Spleen (tissue), 11 donors: ENCODE results near the gene NUCB2. TPM values are rescaled to one million over a fixed set of nuclear protein-coding genes. Genes with fewer than 3 reads are reported as not detected.

Experiments
- DNase-seq: peaks from one replicate; pipeline ENCODE4 v3.0.0-alpha.2; 2020
- H3K27ac ChIP-seq, 8 donors: fragments of 200-600 bp; sonication (generic) in 7 of 8; 1 replicate in 4 of 8; 2 replicates in 4 of 8; pipeline versions ENCODE4 v1.5.0 to v1.8.0; 2016 to 2021; ENCODE audit warnings: inconsistent platforms in 4 of 8, mild to moderate bottlenecking in 4 of 8, moderate library complexity in 1 of 8
- H3K27me3 ChIP-seq, 7 donors: fragments of 200-600 bp; sonication (generic) in 6 of 7; replicated peaks in 1 of 7; 1 replicate in 4 of 7; 2 replicates in 3 of 7; pipeline versions ENCODE4 v1.5.0 to v1.8.0; 2016 to 2021; ENCODE audit warnings: inconsistent platforms in 3 of 7, mild to moderate bottlenecking in 1 of 7
- H3K36me3 ChIP-seq, 6 donors: fragments of 200-600 bp; sonication (generic) in 5 of 6; 1 replicate in 4 of 6; 2 replicates in 2 of 6; pipeline versions ENCODE4 v1.5.0 to v1.8.0; 2016 to 2021; ENCODE audit warnings: inconsistent platforms in 2 of 6
- H3K4me1 ChIP-seq, 6 donors: fragments of 200-600 bp; sonication (generic) in 5 of 6; 1 replicate in 3 of 6; 2 replicates in 3 of 6; pipeline versions ENCODE4 v1.5.0 to v1.8.0; 2016 to 2021; ENCODE audit warnings: inconsistent platforms in 3 of 6
- H3K4me3 ChIP-seq, 8 donors: fragments of 200-600 bp; sonication (generic) in 7 of 8; 1 replicate in 4 of 8; 2 replicates in 4 of 8; pipeline versions ENCODE4 v1.5.0 to v1.8.0; 2016 to 2021; ENCODE audit warnings: inconsistent platforms in 4 of 8, mild to moderate bottlenecking in 4 of 8, moderate library complexity in 2 of 8
- H3K9me3 ChIP-seq, 8 donors: fragments of 200-600 bp; sonication (generic) in 7 of 8; 1 replicate in 4 of 8; 2 replicates in 4 of 8; pipeline versions ENCODE4 v1.5.0 to v1.8.0; 2016 to 2021; ENCODE audit warnings: inconsistent platforms in 4 of 8
- CTCF ChIP-seq, 11 experiments: fragments of 200-600 bp in 7 of 11; fragments of 450-650 bp in 4 of 11; sonication (generic) in 4 of 11; IDR thresholded peaks in 8 of 11; conservative IDR thresholded peaks in 3 of 11; 1 replicate in 7 of 11; 2 replicates in 4 of 11; pipeline versions ENCODE4 v1.4.0 to v1.8.0; 2016 to 2021; ENCODE audit warnings: antibody characterized with exemption in 11 of 11, inconsistent platforms in 4 of 11, mild to moderate bottlenecking in 1 of 11
- POLR2A ChIP-seq, 3 donors: fragments of 450-650 bp; IDR thresholded peaks; one replicate each; pipeline ENCODE4 v1.5.1; 2017; ENCODE audit warnings: antibody characterized with exemption in 3 of 3, mild to moderate bottlenecking in 1 of 3
- POLR2AphosphoS5 ChIP-seq, 3 donors: sonication (generic); formaldehyde crosslinking; IDR thresholded peaks; one replicate each; pipeline ENCODE4 v1.5.1; 2017; ENCODE audit warnings: antibody characterized with exemption in 3 of 3
- WGBS, 5 donors: extraction: QIAGEN DNeasy Blood & Tissue Kit in 3 of 5; methylation state at CpG; one replicate each; pipeline versions ENCODE4 v1.1.5 to v1.1.7; 2013 to 2018; 5-methylcytosine and 5-hydroxymethylcytosine counted together
- intact Hi-C: fragments of 100-400 bp; cut with DNase I; formaldehyde crosslinking; loops from one replicate; pipeline ENCODE4 v1.15.0; 2023; ENCODE audit warnings: low total_unique reads
- polyA plus RNA-seq, 3 donors: library from polyadenylated mRNA; stranded (reverse); fragments of 200-250 nt; gene quantifications; one replicate each; pipeline ENCODE4 v1.2.1, GENCODE V29; 2013
- total RNA-seq, 7 donors: library from RNA; depleted of rRNA in 3 of 7; stranded (reverse); fragments of >200 nt in 3 of 7; fragmentation: NEBNext Ultra II Directional in 4 of 7; extraction: Animal tissue kit (Norgen Biotek cat#: 25700) in 4 of 7; gene quantifications; one replicate each; pipeline versions ENCODE4 v1.1.0 to v1.2.1, GENCODE V29; 2016 to 2021
- donor health status: healthy with polysubstance abuse.
- donor health status: DM: no; HTN: no; CAD: no; lungs with moderate emphysema.
- donor health status: DM: no; HTN: no; CAD: no.
- donor health status: Bipolar disorder and iron deficiency.
- donor health status: healthy.
- donor health status: DM: no; HTN: no; CAD: no.
- donor health status: DM: yes; HTN: yes; CAD: no.

NUCB2 gene
- total and polyA plus RNA-seq, 10 donors = 15.6 to 60.2 (median 46.2) TPM

GRCh38 chr11:17313349-17314231, 37.1 kb downstream of the NUCB2 start:
- no peak for DNase-seq
- Histone ChIP-seq H3K4me3 (no peak overlapping the region), H3K4me1 (no peaks in the 10 kb centered on the region), H3K27ac (no peak overlapping the region), H3K9me3 (no peaks in the 10 kb centered on the region), H3K36me3 (peaks cover 0 to 98% (median 40%) of the 10 kb centered on the region in 6 donors), H3K27me3 (no peaks in the 10 kb centered on the region)
- intact Hi-C loops = no loop called here
- WGBS, 5 donors = 83 to 94% (median 89%) methylated on average over 8 of the region's 8 CpGs
- TF ChIP-seq POLR2A (IDR thresholded peaks at IDR 0.05) = no peak
- TF ChIP-seq POLR2AphosphoS5 (IDR thresholded peaks at IDR 0.05) = no peak
- TF ChIP-seq CTCF (IDR thresholded peaks at IDR 0.05 in 8 of 11, conservative IDR thresholded peaks at IDR 0.05 in 3 of 11) = no peak

GRCh38 chr11:17314232-17314547, 37.7 kb downstream of the NUCB2 start:
- DNase-seq = no peak
- H3K4me1 ChIP-seq = no peaks in the 10 kb centered on the region
- H3K9me3 ChIP-seq = no peaks in the 10 kb centered on the region
- 64 to 89% (median 84%) methylated on average over 1 of the region's 1 CpG for WGBS, 5 donors
- H3K4me3 ChIP-seq = no peak overlapping the region
- intact Hi-C loops = no loop called here
- no peak overlapping the region for H3K27ac ChIP-seq
- TF ChIP-seq POLR2AphosphoS5 (IDR thresholded peaks at IDR 0.05) (no peak), POLR2A (IDR thresholded peaks at IDR 0.05) (no peak), CTCF (IDR thresholded peaks at IDR 0.05 in 8 of 11, conservative IDR thresholded peaks at IDR 0.05 in 3 of 11) (no peak)
- H3K27me3 ChIP-seq = no peaks in the 10 kb centered on the region
- H3K36me3 ChIP-seq = peaks cover 0 to 98% (median 40%) of the 10 kb centered on the region in 6 donors

GRCh38 chr11:17314904-17315426, 38.4 kb downstream of the NUCB2 start:
- TF ChIP-seq POLR2A (IDR thresholded peaks at IDR 0.05) = no peak
- TF ChIP-seq POLR2AphosphoS5 (IDR thresholded peaks at IDR 0.05) = no peak
- TF ChIP-seq CTCF (IDR thresholded peaks at IDR 0.05 in 8 of 11, conservative IDR thresholded peaks at IDR 0.05 in 3 of 11) = no peak

GRCh38 chr11:17328871-17329494, 52.4 kb downstream of the NUCB2 start:
- no peaks in the 10 kb centered on the region for H3K4me1 ChIP-seq
- no peak overlapping the region for H3K27ac ChIP-seq
- 96 to 98% (median 97%) methylated on average over 4 to 5 of the region's 5 CpGs for WGBS, 5 donors
- intact Hi-C loops = no loop called here
- no peaks in the 10 kb centered on the region for H3K9me3 ChIP-seq
- peaks cover 0 to 89% (median 21%) of the 10 kb centered on the region in 6 donors for H3K36me3 ChIP-seq
- no peak overlapping the region for H3K4me3 ChIP-seq
- DNase-seq = no peak
- H3K27me3 ChIP-seq = no peaks in the 10 kb centered on the region
- TF ChIP-seq POLR2AphosphoS5 (IDR thresholded peaks at IDR 0.05) (no peak), CTCF (IDR thresholded peaks at IDR 0.05 in 8 of 11, conservative IDR thresholded peaks at IDR 0.05 in 3 of 11) (no peak), POLR2A (IDR thresholded peaks at IDR 0.05) (no peak)

More at GRCh38 chr11:17314904-17315426, 38.4 kb downstream of the NUCB2 start:
- no peak for DNase-seq
- H3K4me1 ChIP-seq = no peaks in the 10 kb centered on the region
- H3K27ac ChIP-seq = no peak overlapping the region
- no peaks in the 10 kb centered on the region for H3K27me3 ChIP-seq
- WGBS, 5 donors = 69 to 98% (median 79%) methylated on average over 1 of the region's 1 CpG
- intact Hi-C loops = no loop called here
- H3K36me3 ChIP-seq = peaks cover 0 to 98% (median 34%) of the 10 kb centered on the region in 6 donors
- H3K4me3 ChIP-seq = no peak overlapping the region
- no peaks in the 10 kb centered on the region for H3K9me3 ChIP-seq
